HCT116 (cell line): ENCODE results near the gene UBXN10. TPM values are rescaled to one million over a fixed set of nuclear protein-coding genes. Genes with fewer than 3 reads are reported as not detected.

Experiments used
- ATAC-seq: fragments of 200-7000 bp; cut with Tn5 transposase; 2 replicates; pipeline ENCODE4 v1.9.1; 2020; ENCODE audit warnings: mild to moderate bottlenecking, moderate library complexity
- BruUV-seq: library from RNA; stranded (reverse); fragments of 400-500 nt; replicated peaks from 2 replicates; lab custom pipeline; 2021; lab: Mats Ljungman, UMichigan
- CTCF ChIA-PET: fragments of 300-600 bp; sonication (Branson Sonifier 250); formaldehyde crosslinking; loops from one replicate; lab custom pipeline; 2021; ENCODE audit warnings: antibody characterized with exemption; lab: Charles Lee
- POLR2A ChIA-PET: fragments of 300-600, 350-600 bp; sonication (Branson Sonifier 250); formaldehyde crosslinking; loops from one replicate; lab custom pipeline; 2021; ENCODE audit warnings: antibody characterized with exemption; lab: Charles Lee
- RAD21 ChIA-PET, 2 experiments: fragments of 300-600 bp; sonication (Branson Sonifier 250); formaldehyde crosslinking; loops; one replicate each; lab custom pipeline; 2023; ENCODE audit warnings: low total read pairs in 2 of 2; ENCODE audit not compliant: uncharacterized antibody in 2 of 2, unreplicated experiment in 2 of 2, low non-redundant PET in 1 of 2; lab: Charles Lee
- DNase-seq: peaks from one replicate; pipeline ENCODE4 v3.0.0-alpha.2; 2010; ENCODE audit warnings: low read depth, low spot score
- H2AFZ ChIP-seq: fragments of 200-600 bp; shearing (Covaris generic), sonication (generic); 2 replicates; pipeline ENCODE4 v1.6.1; 2017; ENCODE audit warnings: low read depth, mixed run types, mixed read lengths, antibody characterized with exemption, low read length; ENCODE audit not compliant: poor library complexity, severe bottlenecking
- H3K27ac ChIP-seq: 2 replicates; pipeline ENCODE4 v1.5.1; 2012; ENCODE audit warnings: low read depth, low read length
- H3K27me3 ChIP-seq: fragments of 200-600 bp; sonication (generic); 2 replicates; pipeline ENCODE4 v1.6.1; 2016; ENCODE audit warnings: mixed run types, low read length, mixed read lengths; ENCODE audit not compliant: insufficient read depth
- H3K36me3 ChIP-seq, 2 experiments: fragments of 200-500 bp in 1 of 2; fragments of 200-600 bp in 1 of 2; sonication (Bioruptor generic) in 1 of 2; sonication (generic) in 1 of 2; 2 replicates each; pipeline versions ENCODE4 v1.5.1 to v1.6.1; 2014 to 2016; ENCODE audit warnings: low read length in 2 of 2, inconsistent platforms in 1 of 2, mixed read lengths in 1 of 2, mixed run types in 1 of 2; ENCODE audit not compliant: insufficient read depth in 2 of 2, control insufficient read depth in 1 of 2
- H3K4me1 ChIP-seq, 2 experiments: fragments of 200-600 bp in 1 of 2; sonication (generic) in 1 of 2; 2 replicates each; pipeline versions ENCODE4 v1.5.1 to v1.6.1; 2012 to 2017; ENCODE audit warnings: low read length in 2 of 2, inconsistent platforms in 1 of 2, mild to moderate bottlenecking in 1 of 2, mixed read lengths in 1 of 2, mixed run types in 1 of 2, moderate library complexity in 1 of 2; ENCODE audit not compliant: insufficient read depth in 2 of 2, control insufficient read depth in 1 of 2
- H3K4me2 ChIP-seq: fragments of 200-600 bp; sonication (generic); 2 replicates; pipeline ENCODE4 v1.6.1; 2017; ENCODE audit warnings: mixed run types, low read length, mixed read lengths
- H3K4me3 ChIP-seq, 2 experiments: fragments of 200-600 bp in 1 of 2; sonication (generic) in 1 of 2; replicated peaks in 1 of 2; 2 replicates each; pipeline ENCODE4 v1.5.1; 2011 to 2016; ENCODE audit warnings: low read length in 2 of 2, control low read depth in 1 of 2, low read depth in 1 of 2, mild to moderate bottlenecking in 1 of 2, mixed read lengths in 1 of 2, mixed run types in 1 of 2
- H3K79me2 ChIP-seq: fragments of 200-600 bp; sonication (generic); 2 replicates; pipeline ENCODE4 v1.6.1; 2017; ENCODE audit warnings: mild to moderate bottlenecking, mixed run types, low read length, moderate library complexity, mixed read lengths; ENCODE audit not compliant: insufficient read depth
- H3K9ac ChIP-seq: fragments of 200-600 bp; sonication (generic); 2 replicates; pipeline ENCODE4 v1.6.1; 2016; ENCODE audit warnings: low read length, mixed read lengths
- H3K9me2 ChIP-seq: fragments of 200-600 bp; sonication (generic), shearing (Covaris generic); 2 replicates; pipeline ENCODE4 v1.6.1; 2017; ENCODE audit warnings: mixed run types, mild to moderate bottlenecking, moderate library complexity; ENCODE audit not compliant: insufficient read depth
- H3K9me3 ChIP-seq, 2 experiments: fragments of 200-500 bp in 1 of 2; fragments of 200-600 bp in 1 of 2; sonication (Bioruptor generic) in 1 of 2; sonication (generic) in 1 of 2; 2 replicates each; pipeline ENCODE4 v1.6.1; 2014 to 2017; ENCODE audit warnings: low read length in 2 of 2, mixed read lengths in 2 of 2, inconsistent platforms in 1 of 2, low read depth in 1 of 2, mild to moderate bottlenecking in 1 of 2, mixed run types in 1 of 2, moderate library complexity in 1 of 2; ENCODE audit not compliant: control insufficient read depth in 1 of 2, insufficient read depth in 1 of 2
- H4K20me1 ChIP-seq: fragments of 200-600 bp; sonication (generic), shearing (Covaris generic); 2 replicates; pipeline ENCODE4 v1.6.1; 2017; ENCODE audit warnings: mixed run types, mild to moderate bottlenecking, moderate library complexity; ENCODE audit not compliant: insufficient read depth
- CBX3 ChIP-seq: IDR thresholded peaks from 2 replicates; pipeline ENCODE4 v1.6.1; 2012; ENCODE audit warnings: low read depth
- EZH2 ChIP-seq: fragments of 200-600 bp; sonication (generic); IDR thresholded peaks from 2 replicates; pipeline ENCODE4 v1.6.1; 2017; ENCODE audit warnings: antibody characterized with exemption, mixed run types
- EZH2phosphoT487 ChIP-seq: fragments of 200-600 bp; IDR thresholded peaks from 2 replicates; pipeline ENCODE4 v1.6.1; 2018; ENCODE audit warnings: antibody characterized with exemption, borderline replicate concordance
- FOSL1 ChIP-seq: IDR thresholded peaks from 2 replicates; pipeline ENCODE4 v1.6.1; 2012; ENCODE audit warnings: low read depth
- JUND ChIP-seq: IDR thresholded peaks from 2 replicates; pipeline ENCODE4 v1.6.1; 2012
- POLR2A ChIP-seq: IDR thresholded peaks from 2 replicates; pipeline ENCODE4 v1.7.0; 2011; ENCODE audit warnings: borderline replicate concordance; ENCODE audit not compliant: insufficient read depth, insufficient read length; ENCODE audit errors: extremely low read depth
- POLR2AphosphoS5 ChIP-seq: IDR thresholded peaks from 2 replicates; pipeline ENCODE4 v1.6.1; 2011; ENCODE audit warnings: mild to moderate bottlenecking, low read depth, low read length, moderate library complexity
- RAD21 ChIP-seq: IDR thresholded peaks from 2 replicates; pipeline ENCODE4 v1.6.1; 2012; ENCODE audit warnings: low read depth, mild to moderate bottlenecking
- SRF ChIP-seq: IDR thresholded peaks from 2 replicates; pipeline ENCODE4 v1.6.1; 2012; ENCODE audit warnings: low read depth
- TCF7L2 ChIP-seq: IDR thresholded peaks from 2 replicates; pipeline ENCODE4 v1.7.0; 2011; ENCODE audit warnings: borderline replicate concordance, inconsistent platforms; ENCODE audit not compliant: insufficient read depth, insufficient read length; ENCODE audit errors: extremely low read depth
- YY1 ChIP-seq: IDR thresholded peaks from 2 replicates; pipeline ENCODE4 v1.6.1; 2011; ENCODE audit warnings: low read length, low read depth, moderate library complexity, mild to moderate bottlenecking; ENCODE audit not compliant: insufficient replicate concordance; ENCODE audit errors: extremely low read depth
- ZFX ChIP-seq: fragments of 450-650 bp; IDR thresholded peaks from 2 replicates; pipeline ENCODE4 v1.6.1; 2017
- ZNF274 ChIP-seq: fragments of 200-500 bp; sonication (Bioruptor generic); IDR thresholded peaks from 2 replicates; pipeline ENCODE4 v1.6.1; 2014; ENCODE audit warnings: mild to moderate bottlenecking, low read depth, low read length, inconsistent platforms
- intact Hi-C: fragments of 100-400 bp; cut with micrococcal nuclease; formaldehyde crosslinking; loops from 2 replicates; pipeline ENCODE4 v1.10.0; 2022
- total RNA-seq: library from RNA; stranded (reverse); gene quantifications from one replicate; pipeline ENCODE4 v1.2.1, GENCODE V29; 2021; ENCODE audit not compliant: unreplicated experiment
- TF ChIP-seq, protein P1 (sequence below): IDR thresholded peaks from 2 replicates; pipeline ENCODE4 v1.6.1; 2012
- TF ChIP-seq, protein P2 (sequence below): IDR thresholded peaks from 2 replicates; pipeline ENCODE4 v1.6.1; 2011; ENCODE audit warnings: mild to moderate bottlenecking, low read length, moderate library complexity; ENCODE audit not compliant: insufficient replicate concordance; ENCODE audit errors: extremely low read depth
- TF ChIP-seq, protein P3 (sequence below): IDR thresholded peaks from 2 replicates; pipeline ENCODE4 v1.6.1; 2012

The UBXN10 gene
- total RNA-seq, 1 experiment from 2014 or later, result not detected

DNA sequence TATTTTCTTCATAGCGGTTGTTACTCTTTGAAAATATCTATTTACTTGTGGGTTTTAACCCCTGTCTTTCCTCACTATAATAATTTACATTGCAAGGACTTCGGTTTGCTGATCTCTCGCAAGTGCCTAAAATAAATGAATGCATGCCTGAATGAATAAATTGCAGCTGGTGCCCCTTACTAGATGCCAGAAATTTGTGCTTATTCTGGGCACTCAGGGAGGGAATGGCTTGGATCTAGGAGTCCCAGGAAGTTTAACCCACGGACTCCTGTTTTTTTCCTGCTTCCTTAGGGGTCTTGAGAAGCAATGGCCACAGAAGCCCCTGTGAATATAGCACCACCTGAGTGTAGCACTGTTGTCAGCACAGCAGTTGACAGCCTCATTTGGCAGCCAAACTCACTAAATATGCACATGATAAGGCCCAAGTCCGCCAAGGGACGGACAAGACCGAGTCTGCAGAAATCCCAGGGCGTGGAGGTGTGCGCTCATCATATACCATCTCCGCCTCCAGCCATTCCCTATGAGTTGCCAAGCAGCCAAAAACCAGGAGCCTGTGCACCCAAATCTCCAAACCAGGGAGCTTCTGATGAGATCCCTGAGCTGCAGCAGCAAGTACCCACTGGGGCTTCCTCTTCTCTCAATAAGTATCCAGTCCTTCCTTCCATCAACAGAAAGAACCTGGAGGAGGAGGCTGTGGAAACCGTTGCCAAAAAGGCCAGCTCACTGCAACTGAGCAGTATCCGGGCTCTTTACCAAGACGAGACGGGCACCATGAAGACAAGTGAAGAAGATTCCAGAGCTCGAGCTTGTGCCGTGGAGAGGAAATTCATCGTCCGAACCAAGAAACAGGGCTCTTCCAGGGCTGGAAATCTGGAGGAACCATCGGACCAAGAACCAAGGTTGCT lies 4.6 kb downstream of the UBXN10 start:
- no peak overlapping the region for H3K4me3 ChIP-seq
- peaks cover 0 to 3% of the 10 kb centered on the region in 2 experiments; a peak in 1 of 4 replicates for H3K4me1 ChIP-seq
- no TSS peak for BruUV-seq
- H4K20me1 ChIP-seq, result no peaks in the 10 kb centered on the region
- H3K4me2 ChIP-seq, result no peak overlapping the region
- ChIA-PET POLR2A (no interaction called here), RAD21 (no interaction called here), CTCF (no interaction called here)
- H3K9ac ChIP-seq, result no peak overlapping the region
- H3K9me3 ChIP-seq, result no peaks in the 10 kb centered on the region
- H3K36me3 ChIP-seq, result no peaks in the 10 kb centered on the region
- ATAC-seq, result no peak
- H3K9me2 ChIP-seq, result no peaks in the 10 kb centered on the region
- H3K79me2 ChIP-seq, result no peaks in the 10 kb centered on the region
- intact Hi-C loops, result no loop called here
- no peak overlapping the region for H2AFZ ChIP-seq
- TF ChIP-seq EZH2phosphoT487 (no peak), JUND (no peak), YY1 (no peak), SRF (no peak), FOSL1 (no peak), POLR2AphosphoS5 (no peak), RAD21 (no peak), EZH2 (no peak), CBX3 (no peak), POLR2A (no peak), TCF7L2 (no peak), ZNF274 (no peak), ZFX (no peak)
- TF ChIP-seq, protein P1, sequence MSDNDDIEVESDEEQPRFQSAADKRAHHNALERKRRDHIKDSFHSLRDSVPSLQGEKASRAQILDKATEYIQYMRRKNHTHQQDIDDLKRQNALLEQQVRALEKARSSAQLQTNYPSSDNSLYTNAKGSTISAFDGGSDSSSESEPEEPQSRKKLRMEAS, result no peak
- TF ChIP-seq, protein P2, sequence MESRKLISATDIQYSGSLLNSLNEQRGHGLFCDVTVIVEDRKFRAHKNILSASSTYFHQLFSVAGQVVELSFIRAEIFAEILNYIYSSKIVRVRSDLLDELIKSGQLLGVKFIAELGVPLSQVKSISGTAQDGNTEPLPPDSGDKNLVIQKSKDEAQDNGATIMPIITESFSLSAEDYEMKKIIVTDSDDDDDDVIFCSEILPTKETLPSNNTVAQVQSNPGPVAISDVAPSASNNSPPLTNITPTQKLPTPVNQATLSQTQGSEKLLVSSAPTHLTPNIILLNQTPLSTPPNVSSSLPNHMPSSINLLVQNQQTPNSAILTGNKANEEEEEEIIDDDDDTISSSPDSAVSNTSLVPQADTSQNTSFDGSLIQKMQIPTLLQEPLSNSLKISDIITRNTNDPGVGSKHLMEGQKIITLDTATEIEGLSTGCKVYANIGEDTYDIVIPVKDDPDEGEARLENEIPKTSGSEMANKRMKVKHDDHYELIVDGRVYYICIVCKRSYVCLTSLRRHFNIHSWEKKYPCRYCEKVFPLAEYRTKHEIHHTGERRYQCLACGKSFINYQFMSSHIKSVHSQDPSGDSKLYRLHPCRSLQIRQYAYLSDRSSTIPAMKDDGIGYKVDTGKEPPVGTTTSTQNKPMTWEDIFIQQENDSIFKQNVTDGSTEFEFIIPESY, result no peak
- TF ChIP-seq, protein P3, sequence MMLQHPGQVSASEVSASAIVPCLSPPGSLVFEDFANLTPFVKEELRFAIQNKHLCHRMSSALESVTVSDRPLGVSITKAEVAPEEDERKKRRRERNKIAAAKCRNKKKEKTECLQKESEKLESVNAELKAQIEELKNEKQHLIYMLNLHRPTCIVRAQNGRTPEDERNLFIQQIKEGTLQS, result no peak
- peaks cover 21% of the 10 kb centered on the region; the same call in 1 of the 2 replicates for H3K27me3 ChIP-seq
- H3K27ac ChIP-seq, result no peak overlapping the region
- no peak for DNase-seq
